ENCODE data around the gene ABLIM3. TPM values are rescaled to one million over a fixed set of nuclear protein-coding genes. Genes with fewer than 3 reads are reported as not detected.

The ABLIM3 gene
- total RNA-seq, 1 donor from 2014 or later, result not detected

DNA sequence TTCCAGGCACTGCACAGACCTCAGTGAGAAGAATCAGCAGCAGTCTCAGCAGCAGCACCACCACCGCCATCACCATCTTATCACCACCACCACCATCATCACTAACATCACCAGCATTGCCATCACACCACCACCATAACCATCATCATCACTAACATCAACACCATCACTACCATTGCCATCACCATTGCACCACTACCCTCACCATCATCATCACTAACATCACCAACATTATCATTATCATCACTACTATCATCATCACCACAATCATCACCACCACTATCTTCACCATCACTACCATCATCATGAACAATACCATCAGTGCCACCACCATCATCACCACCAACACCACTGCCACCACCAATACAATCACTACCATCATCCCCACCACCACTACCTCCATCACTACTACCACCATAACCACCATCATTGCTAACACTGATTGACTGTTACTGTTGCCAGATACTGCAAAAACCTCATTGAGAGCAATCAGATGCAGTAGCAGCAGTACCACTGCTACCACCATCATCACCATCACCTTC, 61.7 kb downstream of the ABLIM3 start:
- TF ChIP-seq EZH2phosphoT487 (IDR thresholded peaks at IDR 0.05) (no peak), EZH2 (IDR thresholded peaks at IDR 0.05) (no peak)
- TF ChIP-seq, protein P1, sequence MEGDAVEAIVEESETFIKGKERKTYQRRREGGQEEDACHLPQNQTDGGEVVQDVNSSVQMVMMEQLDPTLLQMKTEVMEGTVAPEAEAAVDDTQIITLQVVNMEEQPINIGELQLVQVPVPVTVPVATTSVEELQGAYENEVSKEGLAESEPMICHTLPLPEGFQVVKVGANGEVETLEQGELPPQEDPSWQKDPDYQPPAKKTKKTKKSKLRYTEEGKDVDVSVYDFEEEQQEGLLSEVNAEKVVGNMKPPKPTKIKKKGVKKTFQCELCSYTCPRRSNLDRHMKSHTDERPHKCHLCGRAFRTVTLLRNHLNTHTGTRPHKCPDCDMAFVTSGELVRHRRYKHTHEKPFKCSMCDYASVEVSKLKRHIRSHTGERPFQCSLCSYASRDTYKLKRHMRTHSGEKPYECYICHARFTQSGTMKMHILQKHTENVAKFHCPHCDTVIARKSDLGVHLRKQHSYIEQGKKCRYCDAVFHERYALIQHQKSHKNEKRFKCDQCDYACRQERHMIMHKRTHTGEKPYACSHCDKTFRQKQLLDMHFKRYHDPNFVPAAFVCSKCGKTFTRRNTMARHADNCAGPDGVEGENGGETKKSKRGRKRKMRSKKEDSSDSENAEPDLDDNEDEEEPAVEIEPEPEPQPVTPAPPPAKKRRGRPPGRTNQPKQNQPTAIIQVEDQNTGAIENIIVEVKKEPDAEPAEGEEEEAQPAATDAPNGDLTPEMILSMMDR (IDR thresholded peaks at IDR 0.05), result no peak
- no peaks in the 10 kb centered on the region for H3K4me1 Mint-ChIP-seq
- DNase-seq (ENCODE audit: low spot score), result no peak
- H3F3A ChIP-seq (ENCODE audit: low read depth), result no peaks in the 10 kb centered on the region
- no peaks in the 10 kb centered on the region for H3K27me3 Mint-ChIP-seq (ENCODE audit: insufficient read depth, low read depth)
- H2AFZ ChIP-seq (replicated peaks), result no peak overlapping the region
- H3K4me1 ChIP-seq, result no peaks in the 10 kb centered on the region
- no peak overlapping the region for H3K27ac ChIP-seq
- no peak overlapping the region for H3K27ac Mint-ChIP-seq
- no peak overlapping the region for H3K4me3 ChIP-seq
- no peaks in the 10 kb centered on the region for H3K36me3 Mint-ChIP-seq
- H3K9me3 Mint-ChIP-seq, result no peaks in the 10 kb centered on the region
- no peaks in the 10 kb centered on the region for H3K36me3 ChIP-seq
- no peak overlapping the region for H3K4me2 ChIP-seq
- H3K9ac ChIP-seq, result no peak overlapping the region
- no peaks in the 10 kb centered on the region for H3K9me3 ChIP-seq (ENCODE audit: low read depth)
- H3K4me3 Mint-ChIP-seq, result no peak overlapping the region
- H3K79me2 ChIP-seq (ENCODE audit: low read depth), result no peaks in the 10 kb centered on the region
- no peaks in the 10 kb centered on the region for H3K27me3 ChIP-seq
- no peaks in the 10 kb centered on the region for H4K20me1 ChIP-seq (ENCODE audit: low read depth)

GRCh38 chr5:149203921-149204441, 62.7 kb downstream of the ABLIM3 start:
- Histone ChIP-seq H3K27me3 (no peaks in the 10 kb centered on the region), H3K27ac (no peak overlapping the region), H3K4me1 (no peaks in the 10 kb centered on the region), H2AFZ (replicated peaks) (no peak overlapping the region), H3F3A (ENCODE audit: low read depth) (no peaks in the 10 kb centered on the region), H3K79me2 (ENCODE audit: low read depth) (no peaks in the 10 kb centered on the region), H3K9ac (no peak overlapping the region), H3K4me2 (no peak overlapping the region), H3K36me3 (no peaks in the 10 kb centered on the region), H4K20me1 (ENCODE audit: low read depth) (no peaks in the 10 kb centered on the region), H3K9me3 (ENCODE audit: low read depth) (no peaks in the 10 kb centered on the region), H3K4me3 (no peak overlapping the region)
- Mint-ChIP-seq H3K4me1 (no peaks in the 10 kb centered on the region), H3K27ac (no peak overlapping the region), H3K4me3 (no peak overlapping the region), H3K9me3 (no peaks in the 10 kb centered on the region), H3K36me3 (no peaks in the 10 kb centered on the region), H3K27me3 (ENCODE audit: insufficient read depth, low read depth) (no peaks in the 10 kb centered on the region)
- no peak for TF ChIP-seq EZH2phosphoT487 (IDR thresholded peaks at IDR 0.05)
- no peak for TF ChIP-seq EZH2 (IDR thresholded peaks at IDR 0.05)
- TF ChIP-seq, protein P1 (IDR thresholded peaks at IDR 0.05), result no peak
- DNase-seq (ENCODE audit: low spot score), result no peak

GRCh38 chr5:149205625-149206523, 64.6 kb downstream of the ABLIM3 start:
- no peak overlapping the region for H3K27ac ChIP-seq
- H3K9me3 ChIP-seq (ENCODE audit: low read depth), result no peaks in the 10 kb centered on the region
- Mint-ChIP-seq H3K36me3 (no peaks in the 10 kb centered on the region), H3K27me3 (ENCODE audit: insufficient read depth, low read depth) (peaks cover 2% of the 10 kb centered on the region), H3K27ac (no peak overlapping the region), H3K4me1 (peaks cover 6% of the 10 kb centered on the region), H3K4me3 (no peak overlapping the region), H3K9me3 (no peaks in the 10 kb centered on the region)
- no peaks in the 10 kb centered on the region for H3K36me3 ChIP-seq
- H3K27me3 ChIP-seq, result no peaks in the 10 kb centered on the region
- H3K9ac ChIP-seq, result no peak overlapping the region
- no peak overlapping the region for H2AFZ ChIP-seq (replicated peaks)
- H3K4me1 ChIP-seq, result peaks cover 1% of the 10 kb centered on the region
- TF ChIP-seq, protein P1 (IDR thresholded peaks at IDR 0.05), result no peak
- TF ChIP-seq EZH2phosphoT487 (IDR thresholded peaks at IDR 0.05) (no peak), EZH2 (IDR thresholded peaks at IDR 0.05) (no peak)
- H4K20me1 ChIP-seq (ENCODE audit: low read depth), result no peaks in the 10 kb centered on the region
- no peaks in the 10 kb centered on the region for H3F3A ChIP-seq (ENCODE audit: low read depth)
- DNase-seq (ENCODE audit: low spot score), result no peak
- H3K4me3 ChIP-seq, result no peak overlapping the region
- H3K79me2 ChIP-seq (ENCODE audit: low read depth), result no peaks in the 10 kb centered on the region
- no peak overlapping the region for H3K4me2 ChIP-seq
